Thyroid gland (tissue), 4 donors: ENCODE data around the gene DHH. TPM values are rescaled to one million over a fixed set of nuclear protein-coding genes. Genes with fewer than 3 reads are reported as not detected.
A peak's percentile ranks its signal among the peaks of the same experiment; 100 is the strongest.
"Not testable (repeated sequence)": the region's sequence is repeated elsewhere in the genome, so short reads cannot be mapped to it uniquely, and the experiment has no call there.

Source experiments
- DNase-seq, 2 donors: peaks; one replicate each; pipeline ENCODE4 v3.0.0-alpha.2; 2019
- H3K27ac ChIP-seq, 3 donors: fragments of 200-600 bp; sonication (generic); 1 replicate in 2 of 3; 2 replicates in 1 of 3; pipeline ENCODE4 v1.5.1; 2016 to 2019; ENCODE audit warnings: mild to moderate bottlenecking in 1 of 3, moderate library complexity in 1 of 3
- H3K27me3 ChIP-seq: fragments of 200-600 bp; sonication (generic); one replicate; pipeline ENCODE4 v1.5.1; 2019
- H3K36me3 ChIP-seq, 2 donors: fragments of 200-600 bp; sonication (generic); one replicate each; pipeline ENCODE4 v1.5.1; 2016 to 2019
- H3K4me1 ChIP-seq, 2 donors: fragments of 200-600 bp; sonication (generic); one replicate each; pipeline ENCODE4 v1.5.1; 2017 to 2019
- H3K4me3 ChIP-seq, 3 donors: fragments of 200-600 bp; sonication (generic); replicated peaks in 1 of 3; 1 replicate in 2 of 3; 2 replicates in 1 of 3; pipeline ENCODE4 v1.5.1; 2016; ENCODE audit warnings: mild to moderate bottlenecking in 1 of 3
- H3K9me3 ChIP-seq: fragments of 200-600 bp; sonication (generic); one replicate; pipeline ENCODE4 v1.5.1; 2017
- CTCF ChIP-seq, 6 experiments: fragments of 200-600 bp in 3 of 6; fragments of 450-650 bp in 3 of 6; sonication (generic) in 3 of 6; IDR thresholded peaks; one replicate each; pipeline ENCODE4 v1.5.1; 2016 to 2019; ENCODE audit warnings: antibody characterized with exemption in 6 of 6, mild to moderate bottlenecking in 2 of 6, inconsistent platforms in 1 of 6, moderate library complexity in 1 of 6
- POLR2A ChIP-seq, 2 donors: fragments of 450-650 bp; IDR thresholded peaks; one replicate each; pipeline ENCODE4 v1.6.1; 2017; ENCODE audit warnings: antibody characterized with exemption in 2 of 2, mild to moderate bottlenecking in 2 of 2, moderate library complexity in 1 of 2
- WGBS, 2 donors: methylation state at CpG; one replicate each; pipeline ENCODE4 v1.1.5; 2017; 5-methylcytosine and 5-hydroxymethylcytosine counted together
- intact Hi-C: fragments of 100-400 bp; cut with DNase I; formaldehyde crosslinking; loops from one replicate; pipeline ENCODE4 v1.15.1; 2023
- total RNA-seq, 4 donors: library from RNA; depleted of rRNA; stranded (reverse); fragments of >200 nt; gene quantifications; one replicate each; pipeline ENCODE4 v1.2.3, GENCODE V29; 2016

The DHH gene
- under 1 TPM; 0.17 to 0.94 (median 0.44) TPM for total RNA-seq

GRCh38 chr12:49094160-49094974, at the start of gene DHH:
Gene DHH, minus strand, starts transcription at chr12:49094801. Its CDS starts 289 bp downstream, at chr12:49094512.
- peaks cover 28 to 50% of the 10 kb centered on the region in 2 donors for H3K4me1 ChIP-seq
- WGBS, 2 donors, result 2 to 4% methylated on average over 18 to 28 of the region's 49 CpGs
- intact Hi-C loops, result no loop called here
- TF ChIP-seq CTCF (IDR thresholded peaks at IDR 0.05), result no peak
- no peak for TF ChIP-seq POLR2A (IDR thresholded peaks at IDR 0.05)
- H3K27ac ChIP-seq, result no peak within 1 kb of the TSS
- DNase-seq, result peak; percentile 59 to 71
- no peaks in the 10 kb centered on the region for H3K9me3 ChIP-seq
- H3K4me3 ChIP-seq, result peak within 1 kb of the TSS in 1 of 3 donors; percentile 8
- peaks cover 12% of the 10 kb centered on the region for H3K27me3 ChIP-seq
- peaks cover 17 to 27% of the 10 kb centered on the region in 2 donors for H3K36me3 ChIP-seq

- no peaks in the 10 kb centered on the region for H3K9me3 ChIP-seq
- no peaks in the 10 kb centered on the region for H3K4me1 ChIP-seq
- H3K36me3 ChIP-seq, result no peaks in the 10 kb centered on the region
- H3K27me3 ChIP-seq, result no peaks in the 10 kb centered on the region
- TF ChIP-seq CTCF (IDR thresholded peaks at IDR 0.05), result no peak
- TF ChIP-seq POLR2A (IDR thresholded peaks at IDR 0.05), result no peak
- no peak overlapping the region for H3K4me3 ChIP-seq
- H3K27ac ChIP-seq, result no peak overlapping the region
- DNase-seq, result no peak
- intact Hi-C loops, result no loop called here
- 69 to 73% methylated on average over 2 of the region's 2 CpGs for WGBS, 2 donors
Measured at GRCh38 chr12:49144384-49144783, 49.8 kb upstream of the DHH start.

GRCh38 chr12:49138999-49139398, 44.4 kb upstream of the DHH start:
- DNase-seq, result no peak
- no peak overlapping the region for H3K4me3 ChIP-seq
- H3K4me1 ChIP-seq, result no peaks in the 10 kb centered on the region
- H3K27ac ChIP-seq, result no peak overlapping the region
- H3K36me3 ChIP-seq, result no peaks in the 10 kb centered on the region
- intact Hi-C loops, result loop anchor here (10.0 kb wide), 1 partner anchor 96 kb away; no protein-coding TSS in a partner anchor
- no peaks in the 10 kb centered on the region for H3K27me3 ChIP-seq
- no peak for TF ChIP-seq POLR2A (IDR thresholded peaks at IDR 0.05)
- no peak for TF ChIP-seq CTCF (IDR thresholded peaks at IDR 0.05)
- 88 to 94% methylated on average over 2 of the region's 2 CpGs for WGBS, 2 donors
- H3K9me3 ChIP-seq, result no peaks in the 10 kb centered on the region

- 49 to 59% methylated on average over 2 of the region's 2 CpGs for WGBS, 2 donors
- no peak overlapping the region for H3K4me3 ChIP-seq
- no peaks in the 10 kb centered on the region for H3K9me3 ChIP-seq
- no peaks in the 10 kb centered on the region for H3K27me3 ChIP-seq
- H3K4me1 ChIP-seq, result no peaks in the 10 kb centered on the region
- intact Hi-C loops, result loop anchor here (10.0 kb wide), 1 partner anchor 96 kb away; no protein-coding TSS in a partner anchor
- DNase-seq, result no peak
- no peaks in the 10 kb centered on the region for H3K36me3 ChIP-seq
- TF ChIP-seq CTCF (IDR thresholded peaks at IDR 0.05) (no peak), POLR2A (IDR thresholded peaks at IDR 0.05) (no peak)
- H3K27ac ChIP-seq, result no peak overlapping the region
Measured at GRCh38 chr12:49138587-49138986, 44.0 kb upstream of the DHH start.

GRCh38 chr12:49137476-49137875, 42.9 kb upstream of the DHH start:
- no peaks in the 10 kb centered on the region for H3K36me3 ChIP-seq
- WGBS, 2 donors, result 90 to 96% methylated on average over 1 of the region's 1 CpG
- TF ChIP-seq CTCF (IDR thresholded peaks at IDR 0.05) (no peak), POLR2A (IDR thresholded peaks at IDR 0.05) (no peak)
- H3K4me1 ChIP-seq, result peaks cover 0 to under 1% of the 10 kb centered on the region in 2 donors
- H3K27ac ChIP-seq, result no peak overlapping the region
- H3K4me3 ChIP-seq, result no peak overlapping the region
- no peaks in the 10 kb centered on the region for H3K27me3 ChIP-seq
- no peak for DNase-seq
- intact Hi-C loops, result loop anchor here (10.0 kb wide), 1 partner anchor 97 kb away; no protein-coding TSS in a partner anchor
- H3K9me3 ChIP-seq, result no peaks in the 10 kb centered on the region

GRCh38 chr12:49136997-49137396, 42.4 kb upstream of the DHH start:
- not testable (repeated sequence) for H3K27me3 ChIP-seq, H3K4me1 ChIP-seq, H3K9me3 ChIP-seq, DNase-seq, H3K4me3 ChIP-seq, H3K27ac ChIP-seq, H3K36me3 ChIP-seq
- WGBS, 2 donors, result 94 to 97% methylated on average over 3 of the region's 3 CpGs
- intact Hi-C loops, result loop anchor here (10.0 kb wide), 1 partner anchor 98 kb away; no protein-coding TSS in a partner anchor
